Breast epithelium (tissue), 3 donors: ENCODE data around the gene DENND2C.

ENCODE experiments used
- POLR2AphosphoS5 ChIP-seq, 3 donors: sonication (generic); formaldehyde crosslinking; IDR thresholded peaks; one replicate each; pipeline ENCODE4 v1.6.1; 2017; ENCODE audit warnings: antibody characterized with exemption in 3 of 3
- TF ChIP-seq, protein P1 (sequence below), 3 donors: fragments of 450-650 bp; IDR thresholded peaks; one replicate each; pipeline ENCODE4 v1.5.1; 2016 to 2017; ENCODE audit warnings: antibody characterized with exemption in 3 of 3, mild to moderate bottlenecking in 3 of 3, moderate library complexity in 3 of 3

DNA sequence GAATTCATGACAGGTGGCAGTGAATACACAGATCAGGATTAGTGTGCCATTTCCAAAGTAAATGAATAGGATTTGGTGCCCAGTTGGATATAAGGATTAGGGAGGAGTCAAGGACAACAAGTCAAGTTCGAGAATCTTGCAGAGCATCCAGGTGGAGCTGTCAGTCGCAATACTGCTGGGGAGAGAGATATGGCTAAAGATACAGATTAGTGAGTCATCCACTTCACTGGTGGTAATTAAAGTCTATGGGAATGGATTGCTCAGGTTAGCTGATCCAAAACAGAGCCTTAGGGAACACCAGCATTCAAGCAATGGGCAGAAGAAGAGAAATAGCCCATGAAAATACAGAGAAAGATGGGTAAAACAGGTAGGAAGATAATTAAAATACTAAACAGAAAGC lies 115.3 kb downstream of the DENND2C start:
- TF ChIP-seq, protein P1, sequence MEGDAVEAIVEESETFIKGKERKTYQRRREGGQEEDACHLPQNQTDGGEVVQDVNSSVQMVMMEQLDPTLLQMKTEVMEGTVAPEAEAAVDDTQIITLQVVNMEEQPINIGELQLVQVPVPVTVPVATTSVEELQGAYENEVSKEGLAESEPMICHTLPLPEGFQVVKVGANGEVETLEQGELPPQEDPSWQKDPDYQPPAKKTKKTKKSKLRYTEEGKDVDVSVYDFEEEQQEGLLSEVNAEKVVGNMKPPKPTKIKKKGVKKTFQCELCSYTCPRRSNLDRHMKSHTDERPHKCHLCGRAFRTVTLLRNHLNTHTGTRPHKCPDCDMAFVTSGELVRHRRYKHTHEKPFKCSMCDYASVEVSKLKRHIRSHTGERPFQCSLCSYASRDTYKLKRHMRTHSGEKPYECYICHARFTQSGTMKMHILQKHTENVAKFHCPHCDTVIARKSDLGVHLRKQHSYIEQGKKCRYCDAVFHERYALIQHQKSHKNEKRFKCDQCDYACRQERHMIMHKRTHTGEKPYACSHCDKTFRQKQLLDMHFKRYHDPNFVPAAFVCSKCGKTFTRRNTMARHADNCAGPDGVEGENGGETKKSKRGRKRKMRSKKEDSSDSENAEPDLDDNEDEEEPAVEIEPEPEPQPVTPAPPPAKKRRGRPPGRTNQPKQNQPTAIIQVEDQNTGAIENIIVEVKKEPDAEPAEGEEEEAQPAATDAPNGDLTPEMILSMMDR (IDR thresholded peaks at IDR 0.05): no peak
- TF ChIP-seq POLR2AphosphoS5 (IDR thresholded peaks at IDR 0.05): no peak
